Activated effector memory CD4-positive, alpha-beta T cell treated with Interleukin-2 at 50 U/mL for 16 hours (primary cell): ENCODE data around the gene YARS1.

Experiments used
- DNase-seq: peaks from one replicate; pipeline ENCODE4 v3.0.0-alpha.2; 2020

YARS1 gene

GRCh38 chr1:32775640-32776337 is 41.4 kb downstream of the YARS1 start:
- DNase-seq, result no peak

- DNase-seq, result no peak
These were observed 42.1 kb downstream of the YARS1 start for GRCh38 chr1:32774950-32775634.

- DNase-seq, result no peak
These were observed 42.7 kb downstream of the YARS1 start for GRCh38 chr1:32774464-32774808.

GRCh38 chr1:32773764-32774463 is 43.2 kb downstream of the YARS1 start:
- no peak for DNase-seq

GRCh38 chr1:32773018-32773763 is 44.0 kb downstream of the YARS1 start:
- peak; percentile 64 for DNase-seq

- no peak for DNase-seq
These were observed 44.7 kb downstream of the YARS1 start for GRCh38 chr1:32772281-32773017.

GRCh38 chr1:32771561-32772280 is 45.4 kb downstream of the YARS1 start:
- no peak for DNase-seq

- no peak for DNase-seq
These were observed 46.2 kb downstream of the YARS1 start for GRCh38 chr1:32770741-32771548.

- DNase-seq, result no peak
These were observed 46.9 kb downstream of the YARS1 start for GRCh38 chr1:32770221-32770731.

- DNase-seq, result no peak
These were observed 47.5 kb downstream of the YARS1 start for GRCh38 chr1:32769524-32770220.

GRCh38 chr1:32768110-32768850 is 48.9 kb downstream of the YARS1 start:
- no peak for DNase-seq

- no peak for DNase-seq
These were observed 49.5 kb downstream of the YARS1 start for GRCh38 chr1:32767641-32768040.

- no peak for DNase-seq
These were observed 50.0 kb downstream of the YARS1 start for GRCh38 chr1:32767156-32767555.

- DNase-seq, result no peak
These were observed 50.7 kb downstream of the YARS1 start for GRCh38 chr1:32766328-32766972.

GRCh38 chr1:32765570-32766327 is 51.4 kb downstream of the YARS1 start:
- DNase-seq, result no peak

GRCh38 chr1:32764826-32765569 is 52.2 kb downstream of the YARS1 start:
- DNase-seq, result no peak

GRCh38 chr1:32763221-32763620 is 53.9 kb downstream of the YARS1 start:
- no peak for DNase-seq
